ENCODE measurements around the gene CPEB4. TPM values are rescaled to one million over a fixed set of nuclear protein-coding genes. Genes with fewer than 3 reads are reported as not detected.

CPEB4 gene
- total and polyA plus RNA-seq, 2 of the 8 experiments (the other 6 are each of a cell fraction or from before 2014, with no cell fraction given): 8.4 to 13.4 TPM

DNA sequence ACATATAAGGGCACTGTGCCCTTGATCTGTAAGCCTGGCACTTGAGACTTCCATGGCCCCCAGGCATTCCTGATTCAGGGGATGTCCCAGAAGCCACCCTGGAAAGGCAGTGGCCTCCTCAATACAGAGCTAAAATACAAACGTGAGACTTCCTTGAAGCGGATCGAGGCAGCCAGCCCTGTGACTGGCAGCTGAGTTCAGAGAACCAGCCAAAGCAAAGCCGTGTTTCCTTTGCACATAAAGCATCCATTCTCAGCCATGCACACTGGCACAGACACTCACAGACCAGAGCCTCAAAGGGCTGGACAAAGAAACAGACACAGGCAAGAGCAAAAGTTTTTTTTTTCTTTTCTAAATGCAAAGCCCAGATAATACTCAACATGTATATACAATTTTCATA, 18.8 kb upstream of the CPEB4 start:
- H3K9ac ChIP-seq (replicated peaks in 1 of 4; ENCODE audit: extremely low read depth in 1 of 4, low read depth in 3 of 4, low read length in 3 of 4): no peak overlapping the region
- CTCF ChIA-PET (ENCODE audit: partially characterized antibody): interaction anchor here (0.5 to 1.5 kb wide), 6 partner anchors 21 to 331 kb away, joined by 3 to 6 read pairs (median 3); no protein-coding TSS in a partner anchor

More for the DNA sequence above, 18.8 kb upstream of the CPEB4 start:
- 88% methylated on average over 4 of the region's 4 CpGs; no CpG with 5 or more reads in 1 of the 2 experiments for WGBS, 2 experiments (ENCODE audit: extremely low coverage in 1 of 2, insufficient coverage in 1 of 2, insufficient read length in 1 of 2, insufficient replicate concordance in 2 of 2, low coverage in 1 of 2, low lambda C conversion rate in 2 of 2, missing lambda C conversion rate in 1 of 2)
- Histone ChIP-seq H4K5ac (ENCODE audit: insufficient read length, low read depth, low read length) (no peak overlapping the region), H2AFZ (ENCODE audit: low read length) (no peak overlapping the region), H3K27me3 (replicated peaks in 1 of 4; ENCODE audit: control insufficient read depth in 3 of 4, extremely low read depth in 1 of 4, insufficient read depth in 3 of 4, low read length in 3 of 4) (no peaks in the 10 kb centered on the region), H2BK20ac (ENCODE audit: low read length) (no peak overlapping the region), H3K79me1 (ENCODE audit: low read depth, low read length) (no peaks in the 10 kb centered on the region), H2AK5ac (ENCODE audit: low read depth, low read length) (no peak overlapping the region), H4K8ac (ENCODE audit: extremely low read depth, insufficient read depth, low read length) (no peak overlapping the region), H3K4me2 (ENCODE audit: insufficient read depth in 1 of 2, low read depth in 2 of 2, low read length in 2 of 2) (no peak overlapping the region), H2BK120ac (replicated peaks; ENCODE audit: low read depth, low read length) (no peak overlapping the region), H4K20me1 (replicated peaks in 1 of 2; ENCODE audit: control insufficient read depth in 1 of 2, insufficient read depth in 2 of 2, low read length in 2 of 2) (no peaks in the 10 kb centered on the region), H3K18ac (ENCODE audit: extremely low read depth, low read length) (no peak overlapping the region), H3K36me3 (ENCODE audit: control insufficient read depth in 2 of 4, insufficient read depth in 4 of 4, low read length in 3 of 4) (no peaks in the 10 kb centered on the region), H3K9me3 (ENCODE audit: insufficient read depth in 2 of 2, low read depth in 1 of 2, low read length in 1 of 2) (no peaks in the 10 kb centered on the region), H3K79me2 (ENCODE audit: control insufficient read depth in 1 of 2, insufficient read depth in 2 of 2, low read length in 2 of 2) (no peaks in the 10 kb centered on the region), H3K23me2 (ENCODE audit: low read depth, low read length) (no peaks in the 10 kb centered on the region), H3K4ac (replicated peaks; ENCODE audit: insufficient read length, low read depth, low read length) (no peak overlapping the region), H4K91ac (replicated peaks; ENCODE audit: insufficient read length, low read length) (no peak overlapping the region), H3K4me1 (replicated peaks in 1 of 4; ENCODE audit: control insufficient read depth in 3 of 4, insufficient read depth in 4 of 4, low read length in 3 of 4) (no peaks in the 10 kb centered on the region; a peak in 1 of 7 replicates), H2BK5ac (ENCODE audit: low read depth, low read length) (no peak overlapping the region), H2BK12ac (ENCODE audit: low read depth, low read length) (no peak overlapping the region), H3K56ac (replicated peaks; ENCODE audit: insufficient read length, low read depth, low read length) (no peak overlapping the region), H3K4me3 (ENCODE audit: extremely low read depth in 1 of 4, insufficient read depth in 2 of 4, low read depth in 3 of 4, low read length in 4 of 4) (no peak overlapping the region), H2BK15ac (ENCODE audit: low read length) (no peak overlapping the region), H3K23ac (ENCODE audit: insufficient read length) (no peak overlapping the region), H3K14ac (ENCODE audit: insufficient read length) (no peak overlapping the region), H3K27ac (ENCODE audit: low read depth, low read length) (no peak overlapping the region)
- TF ChIP-seq, protein P1, sequence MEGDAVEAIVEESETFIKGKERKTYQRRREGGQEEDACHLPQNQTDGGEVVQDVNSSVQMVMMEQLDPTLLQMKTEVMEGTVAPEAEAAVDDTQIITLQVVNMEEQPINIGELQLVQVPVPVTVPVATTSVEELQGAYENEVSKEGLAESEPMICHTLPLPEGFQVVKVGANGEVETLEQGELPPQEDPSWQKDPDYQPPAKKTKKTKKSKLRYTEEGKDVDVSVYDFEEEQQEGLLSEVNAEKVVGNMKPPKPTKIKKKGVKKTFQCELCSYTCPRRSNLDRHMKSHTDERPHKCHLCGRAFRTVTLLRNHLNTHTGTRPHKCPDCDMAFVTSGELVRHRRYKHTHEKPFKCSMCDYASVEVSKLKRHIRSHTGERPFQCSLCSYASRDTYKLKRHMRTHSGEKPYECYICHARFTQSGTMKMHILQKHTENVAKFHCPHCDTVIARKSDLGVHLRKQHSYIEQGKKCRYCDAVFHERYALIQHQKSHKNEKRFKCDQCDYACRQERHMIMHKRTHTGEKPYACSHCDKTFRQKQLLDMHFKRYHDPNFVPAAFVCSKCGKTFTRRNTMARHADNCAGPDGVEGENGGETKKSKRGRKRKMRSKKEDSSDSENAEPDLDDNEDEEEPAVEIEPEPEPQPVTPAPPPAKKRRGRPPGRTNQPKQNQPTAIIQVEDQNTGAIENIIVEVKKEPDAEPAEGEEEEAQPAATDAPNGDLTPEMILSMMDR (IDR thresholded peaks at IDR 0.05; ENCODE audit: control extremely low read depth in 1 of 3, insufficient read depth in 1 of 3, low read depth in 1 of 3, low read length in 3 of 3): no peak
- TF ChIP-seq GABPA (IDR thresholded peaks at IDR 0.05; ENCODE audit: borderline replicate concordance, insufficient read depth, low read length) (no peak), CHD2 (IDR thresholded peaks at IDR 0.05; ENCODE audit: low read length) (no peak), BCL11A (IDR thresholded peaks at IDR 0.05; ENCODE audit: low read depth in 2 of 2, low read length in 2 of 2) (no peak), EP300 (IDR thresholded peaks at IDR 0.05; ENCODE audit: borderline replicate concordance in 1 of 2, low read depth in 2 of 2, low read length in 2 of 2) (no peak), KDM1A (IDR thresholded peaks at IDR 0.05; ENCODE audit: borderline replicate concordance, low read length) (no peak), TBP (IDR thresholded peaks at IDR 0.05; ENCODE audit: low read depth, low read length) (no peak), TAF1 (IDR thresholded peaks at IDR 0.05; ENCODE audit: low read depth, low read length) (no peak)
- POLR2A ChIA-PET (ENCODE audit: partially characterized antibody): interaction anchor here (0.9 to 1.1 kb wide), 2 partner anchors 9 to 96 kb away, joined by 3 read pairs; no protein-coding TSS in a partner anchor
- FAIRE-seq: no peak
- no peak for DNase-seq (ENCODE audit: low read depth in 1 of 2, low spot score in 2 of 2)

Data from H1 (cell line).